HG02884 (cell line): ENCODE data around the gene SH3GL2.
A peak's percentile ranks its signal among the peaks of the same experiment; 100 is the strongest.

Experiments
- ATAC-seq: cut with Tn5 transposase; IDR thresholded peaks from one replicate; pipeline ENCODE4 v1.9.1; 2021; ENCODE audit warnings: mild to moderate bottlenecking, moderate library complexity; ENCODE audit not compliant: unreplicated experiment

Gene SH3GL2

GRCh38 chr9:17802249-17802857 lies 223.5 kb downstream of the SH3GL2 start:
- ATAC-seq = no peak

DNA sequence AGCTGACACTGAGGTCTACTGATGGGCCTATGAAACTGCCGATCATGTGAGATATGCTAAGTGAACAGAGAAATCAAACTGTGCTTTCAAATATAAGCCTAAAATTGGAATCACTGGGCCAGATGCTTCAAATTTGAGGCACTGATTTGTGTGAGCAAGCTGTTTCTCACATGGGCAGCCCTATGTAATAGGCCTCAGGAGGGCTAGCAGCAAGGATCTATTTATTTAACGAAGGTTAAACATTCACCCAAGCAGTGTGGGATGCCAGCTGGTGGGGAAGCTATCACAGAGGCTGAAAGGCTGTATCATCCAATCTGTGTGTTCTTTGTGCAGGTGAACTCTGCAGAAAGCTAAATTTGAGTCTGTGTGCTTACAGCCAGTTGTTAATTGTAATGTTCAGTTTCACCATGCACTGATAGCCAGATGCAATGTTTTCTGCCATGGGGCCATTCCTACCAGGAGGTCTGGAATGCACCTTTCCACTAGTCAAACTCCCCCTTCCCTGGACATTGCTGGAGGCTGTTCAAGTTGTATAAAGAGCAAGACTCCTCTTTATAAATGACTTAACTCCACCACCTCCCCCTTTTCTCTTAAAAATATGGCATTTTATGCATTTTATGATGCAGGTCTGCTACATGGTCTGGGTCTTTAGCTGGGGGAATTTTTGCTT lies 228.9 kb downstream of the SH3GL2 start:
- ATAC-seq = no peak

DNA sequence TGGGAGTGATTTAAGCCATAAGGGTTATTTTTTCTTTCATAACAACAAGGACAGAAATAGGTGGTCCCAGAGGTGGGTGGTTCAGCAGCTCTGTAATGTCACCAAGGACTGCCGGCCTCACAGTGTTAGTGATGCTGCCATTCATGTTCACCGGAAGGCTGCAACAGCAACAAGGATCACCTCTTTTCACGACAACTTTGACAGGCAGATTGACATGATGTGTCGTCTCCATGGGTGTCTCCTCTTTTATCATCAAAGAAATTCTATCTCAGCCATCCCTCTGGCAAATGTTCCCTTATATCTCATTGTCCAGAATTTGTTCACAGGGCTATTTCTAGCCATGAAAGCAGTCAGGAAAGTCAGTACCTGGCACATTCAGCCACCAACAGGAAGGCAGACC lies 231.5 kb downstream of the SH3GL2 start:
- no peak for ATAC-seq

DNA sequence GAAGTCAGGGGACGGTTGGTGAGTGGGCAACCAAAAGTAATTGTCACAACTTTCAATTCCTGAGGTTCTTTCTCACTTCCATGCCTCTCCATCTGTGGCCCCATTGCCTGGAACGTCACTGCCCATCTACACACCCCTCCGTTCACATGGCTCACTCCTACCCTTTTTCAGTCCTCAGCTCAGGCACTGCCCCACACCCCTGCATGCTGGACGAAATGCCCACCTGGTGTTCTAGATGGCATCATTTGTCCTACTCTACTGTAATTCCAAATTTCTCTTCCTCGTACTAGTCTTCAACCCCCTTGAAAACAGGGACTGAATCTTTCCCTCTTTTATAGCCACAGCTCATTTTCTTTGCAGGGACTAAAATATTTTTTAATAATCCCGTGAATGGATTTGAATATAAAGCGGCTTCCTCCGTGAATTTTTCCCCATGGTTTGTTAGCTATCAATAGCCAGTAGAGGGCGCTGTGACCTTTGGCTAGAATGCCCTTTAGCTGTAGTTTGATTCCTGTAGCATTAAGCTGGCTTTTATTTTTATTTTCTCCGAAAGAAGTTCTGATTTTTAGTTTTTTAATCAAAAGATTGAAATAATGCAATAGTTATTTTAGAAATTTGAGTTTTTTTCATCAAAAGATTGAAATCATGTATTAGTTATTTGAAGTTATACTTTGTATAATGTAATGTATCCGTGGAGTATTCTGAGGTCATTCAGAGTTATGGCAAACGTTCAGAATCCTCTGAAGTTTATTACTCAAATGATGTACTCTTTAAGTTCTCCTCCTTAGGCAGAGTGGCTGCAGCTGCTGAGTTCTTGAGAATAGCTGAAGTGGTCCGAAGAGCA lies 232.1 kb downstream of the SH3GL2 start:
- peak; percentile 67 for ATAC-seq

- no peak for ATAC-seq
Measured at GRCh38 chr9:17813798-17814197, 234.9 kb downstream of the SH3GL2 start.

DNA sequence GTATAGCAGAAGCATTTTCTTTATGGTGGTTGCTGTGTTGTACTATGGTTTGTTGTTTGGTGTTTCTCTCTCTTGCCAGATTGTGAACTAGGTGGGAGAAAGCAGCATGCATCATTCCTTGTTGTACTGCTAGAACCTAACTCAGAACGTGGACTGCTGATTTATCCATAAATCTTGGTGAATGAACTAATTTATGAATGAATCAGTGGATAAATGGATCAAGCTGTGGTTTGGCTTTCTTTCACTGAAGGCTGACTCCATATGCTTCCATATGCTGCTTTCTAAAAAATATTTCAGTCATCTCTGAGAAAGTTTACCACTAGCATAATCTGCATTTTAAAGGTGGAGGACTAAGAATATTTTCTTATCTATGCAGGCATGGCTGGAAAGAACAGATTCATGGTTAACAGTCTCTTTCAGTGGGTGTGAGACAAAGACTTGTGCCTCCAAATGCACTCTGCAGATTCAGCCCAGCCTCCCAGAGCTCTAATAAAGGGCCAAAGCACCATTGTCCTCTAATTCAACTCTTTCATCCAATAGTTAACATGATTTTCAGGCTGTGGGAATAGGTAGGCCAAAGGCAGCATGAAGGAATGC lies 237.7 kb downstream of the SH3GL2 start:
- ATAC-seq = no peak

- ATAC-seq = no peak
Measured at GRCh38 chr9:17824191-17824590, 245.3 kb downstream of the SH3GL2 start.

DNA sequence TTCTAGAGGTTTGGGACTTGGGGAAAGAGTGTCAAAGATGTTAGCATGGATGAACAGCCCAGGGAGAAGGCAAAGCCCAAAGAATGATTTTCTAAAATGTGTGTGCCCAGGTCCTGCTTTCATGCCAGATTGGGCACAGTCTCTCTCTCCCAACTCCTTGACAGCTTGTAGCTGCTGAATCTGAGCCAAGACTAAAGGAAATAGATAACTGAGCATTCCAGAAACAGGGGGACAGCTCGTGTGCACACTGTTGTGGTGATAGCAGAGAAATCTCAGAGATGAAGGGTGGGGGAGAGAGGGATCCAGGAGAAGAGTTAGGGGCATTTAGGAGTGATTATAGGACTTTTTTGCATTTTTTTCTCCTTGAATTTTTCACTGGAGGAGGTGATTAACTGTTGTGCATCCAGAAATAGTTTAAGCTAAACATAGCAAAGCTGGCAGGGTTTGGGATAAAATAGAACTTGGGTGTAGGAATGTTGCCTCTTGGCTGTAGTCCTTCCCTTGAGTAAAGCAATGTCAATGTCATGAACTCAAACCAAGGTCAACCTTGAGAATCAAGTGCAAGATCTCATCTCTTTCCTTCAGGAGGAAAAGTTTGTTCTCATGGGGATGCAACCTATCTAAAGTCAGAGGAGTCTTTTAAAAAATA lies 245.9 kb downstream of the SH3GL2 start:
- ATAC-seq = no peak

- ATAC-seq = no peak
Measured at GRCh38 chr9:17825265-17825659, 246.4 kb downstream of the SH3GL2 start.

- ATAC-seq = no peak
Measured at GRCh38 chr9:17829064-17829463, 250.2 kb downstream of the SH3GL2 start.

- ATAC-seq = no peak
Measured at GRCh38 chr9:17829812-17830385, 251.0 kb downstream of the SH3GL2 start.

- ATAC-seq = no peak
Measured at GRCh38 chr9:17832812-17833211, 253.9 kb downstream of the SH3GL2 start.

GRCh38 chr9:17833846-17834245 lies 255.0 kb downstream of the SH3GL2 start:
- no peak for ATAC-seq

DNA sequence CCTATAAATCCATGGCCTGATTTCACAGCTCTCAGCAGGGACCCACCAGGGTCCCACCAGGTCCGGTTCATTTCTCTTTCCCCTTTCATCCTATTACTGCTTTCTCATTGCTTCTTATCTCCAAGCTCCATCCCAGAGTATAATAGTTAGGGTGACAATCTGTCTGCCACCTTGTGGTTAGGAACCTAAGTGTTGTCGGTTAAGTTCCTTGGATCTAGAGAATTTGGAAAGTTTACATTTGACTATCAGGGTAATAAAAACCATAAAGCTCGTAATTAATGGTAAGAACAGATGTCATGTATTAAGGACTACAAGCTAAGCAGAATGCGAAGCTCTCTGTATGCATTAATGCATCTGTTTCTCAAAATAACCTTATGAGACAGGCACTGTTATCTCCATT lies 259.1 kb downstream of the SH3GL2 start:
- ATAC-seq = no peak

DNA sequence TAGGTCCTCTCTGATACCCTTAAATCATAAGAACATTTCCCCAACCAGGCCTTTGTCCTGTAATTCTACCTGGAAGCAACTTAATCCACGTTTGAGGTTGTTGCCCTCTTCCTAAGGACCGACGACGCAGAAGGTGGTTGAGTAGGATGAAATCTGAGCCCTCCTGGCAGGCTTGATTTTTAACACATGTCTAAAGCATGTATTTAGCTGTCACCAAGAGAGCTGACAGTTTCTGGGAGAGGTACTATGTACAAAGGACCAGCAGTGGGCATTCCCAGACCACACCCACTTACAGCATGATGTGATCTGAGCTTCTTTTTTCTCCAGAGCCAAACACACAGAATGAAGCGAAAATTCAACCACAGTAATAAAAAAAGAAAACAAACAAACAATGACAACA lies 260.9 kb downstream of the SH3GL2 start:
- no peak for ATAC-seq

GRCh38 chr9:17843236-17843635 lies 264.4 kb downstream of the SH3GL2 start:
- no peak for ATAC-seq
